Bronchial epithelial cell (primary cell): Measurements from ENCODE around the gene EPHB2. TPM values are rescaled to one million over a fixed set of nuclear protein-coding genes. Genes with fewer than 3 reads are reported as not detected.

ENCODE experiments used
- DNase-seq: peaks from one replicate; pipeline ENCODE4 v3.0.0-alpha.2; 2010; ENCODE audit warnings: low read depth
- FAIRE-seq: peaks from 2 replicates; lab custom pipeline; 2011; peaks lifted over from hg19 to GRCh38; lab: Jason Lieb, UNC
- H3K27me3 ChIP-seq: 2 replicates; pipeline ENCODE4 v1.5.1; 2011; ENCODE audit warnings: low read length; ENCODE audit not compliant: control insufficient read depth, insufficient read depth
- H3K36me3 ChIP-seq: 2 replicates; pipeline ENCODE4 v1.5.1; 2011; ENCODE audit warnings: low read length; ENCODE audit not compliant: control insufficient read depth, insufficient read depth
- H3K4me3 ChIP-seq: 2 replicates; pipeline ENCODE4 v1.5.1; 2011; ENCODE audit warnings: mild to moderate bottlenecking, low read depth, low read length, control low read depth
- total RNA-seq: library from RNA; depleted of rRNA; stranded (reverse); fragments of >200 nt; gene quantifications from 2 replicates; pipeline ENCODE4 v1.2.1, GENCODE V29; 2014
- TF ChIP-seq, protein P1 (sequence below): IDR thresholded peaks from 2 replicates; pipeline ENCODE4 v1.5.1; 2011; ENCODE audit warnings: mild to moderate bottlenecking, moderate library complexity, low read length, control low read depth, inconsistent platforms; ENCODE audit not compliant: insufficient read depth, severe bottlenecking

The EPHB2 gene
- total RNA-seq, 1 donor from 2014 or later = 10.0 TPM

DNA sequence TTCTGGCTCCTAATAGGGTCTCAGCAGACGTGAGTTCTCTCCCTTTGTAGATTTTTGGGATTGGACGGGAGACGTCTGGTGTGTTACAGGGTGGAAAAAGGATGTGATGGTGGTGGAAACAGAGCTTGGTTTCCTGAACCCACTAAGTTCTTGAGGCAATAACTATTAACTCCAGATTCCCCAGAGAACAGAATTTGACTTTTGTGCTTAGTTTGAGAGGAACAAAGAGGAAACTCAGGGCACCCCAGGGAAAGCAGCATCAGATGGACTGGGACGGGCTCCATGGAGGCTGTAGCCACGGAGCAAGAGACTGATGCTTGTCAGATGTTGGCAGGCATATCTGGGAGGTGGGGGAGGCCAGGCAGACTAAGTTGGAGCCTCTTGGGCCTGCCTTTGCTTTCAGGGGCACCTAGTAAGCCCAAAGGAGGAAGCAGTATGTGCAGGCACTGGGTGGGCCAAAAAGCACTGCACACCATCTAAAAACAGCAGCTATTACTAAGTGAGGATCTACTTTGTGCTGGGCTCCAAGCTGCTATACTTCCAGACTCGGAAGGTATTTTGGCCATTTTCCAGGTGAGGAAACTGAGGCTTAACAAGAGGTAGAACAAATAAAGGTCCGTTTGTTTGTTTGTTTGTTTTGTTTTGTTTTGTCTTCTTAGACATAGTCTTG is 66.9 kb downstream of the EPHB2 start:
- DNase-seq (no peak), FAIRE-seq (peak; percentile 28)
- TF ChIP-seq, protein P1, sequence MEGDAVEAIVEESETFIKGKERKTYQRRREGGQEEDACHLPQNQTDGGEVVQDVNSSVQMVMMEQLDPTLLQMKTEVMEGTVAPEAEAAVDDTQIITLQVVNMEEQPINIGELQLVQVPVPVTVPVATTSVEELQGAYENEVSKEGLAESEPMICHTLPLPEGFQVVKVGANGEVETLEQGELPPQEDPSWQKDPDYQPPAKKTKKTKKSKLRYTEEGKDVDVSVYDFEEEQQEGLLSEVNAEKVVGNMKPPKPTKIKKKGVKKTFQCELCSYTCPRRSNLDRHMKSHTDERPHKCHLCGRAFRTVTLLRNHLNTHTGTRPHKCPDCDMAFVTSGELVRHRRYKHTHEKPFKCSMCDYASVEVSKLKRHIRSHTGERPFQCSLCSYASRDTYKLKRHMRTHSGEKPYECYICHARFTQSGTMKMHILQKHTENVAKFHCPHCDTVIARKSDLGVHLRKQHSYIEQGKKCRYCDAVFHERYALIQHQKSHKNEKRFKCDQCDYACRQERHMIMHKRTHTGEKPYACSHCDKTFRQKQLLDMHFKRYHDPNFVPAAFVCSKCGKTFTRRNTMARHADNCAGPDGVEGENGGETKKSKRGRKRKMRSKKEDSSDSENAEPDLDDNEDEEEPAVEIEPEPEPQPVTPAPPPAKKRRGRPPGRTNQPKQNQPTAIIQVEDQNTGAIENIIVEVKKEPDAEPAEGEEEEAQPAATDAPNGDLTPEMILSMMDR = no peak
- H3K27me3 ChIP-seq = no peaks in the 10 kb centered on the region
- H3K36me3 ChIP-seq = no peaks in the 10 kb centered on the region
- no peak overlapping the region for H3K4me3 ChIP-seq

DNA sequence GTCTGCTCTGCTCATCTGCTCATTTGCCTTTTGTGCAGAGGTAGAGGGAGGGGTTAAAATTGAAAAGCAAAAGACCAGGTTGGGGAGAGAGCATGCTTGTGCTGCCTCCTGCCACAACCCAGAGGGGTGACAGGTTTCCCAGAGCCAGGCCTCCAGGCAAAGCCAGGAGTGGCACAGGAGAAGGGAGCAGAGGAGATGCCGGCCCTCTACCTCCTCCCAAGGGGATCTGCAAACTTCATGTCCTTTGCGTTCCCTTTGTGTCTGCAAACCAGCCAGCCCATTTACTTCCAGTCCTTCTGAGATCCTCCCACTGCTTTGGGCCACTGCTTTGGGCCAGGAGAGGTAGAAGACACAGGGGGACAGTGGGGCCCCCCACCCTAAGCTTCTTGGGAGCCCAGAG is 67.8 kb downstream of the EPHB2 start:
- no peak overlapping the region for H3K4me3 ChIP-seq
- TF ChIP-seq, protein P1 = no peak
- no peak for FAIRE-seq
- H3K36me3 ChIP-seq = no peaks in the 10 kb centered on the region
- H3K27me3 ChIP-seq = no peaks in the 10 kb centered on the region
- no peak for DNase-seq

DNA sequence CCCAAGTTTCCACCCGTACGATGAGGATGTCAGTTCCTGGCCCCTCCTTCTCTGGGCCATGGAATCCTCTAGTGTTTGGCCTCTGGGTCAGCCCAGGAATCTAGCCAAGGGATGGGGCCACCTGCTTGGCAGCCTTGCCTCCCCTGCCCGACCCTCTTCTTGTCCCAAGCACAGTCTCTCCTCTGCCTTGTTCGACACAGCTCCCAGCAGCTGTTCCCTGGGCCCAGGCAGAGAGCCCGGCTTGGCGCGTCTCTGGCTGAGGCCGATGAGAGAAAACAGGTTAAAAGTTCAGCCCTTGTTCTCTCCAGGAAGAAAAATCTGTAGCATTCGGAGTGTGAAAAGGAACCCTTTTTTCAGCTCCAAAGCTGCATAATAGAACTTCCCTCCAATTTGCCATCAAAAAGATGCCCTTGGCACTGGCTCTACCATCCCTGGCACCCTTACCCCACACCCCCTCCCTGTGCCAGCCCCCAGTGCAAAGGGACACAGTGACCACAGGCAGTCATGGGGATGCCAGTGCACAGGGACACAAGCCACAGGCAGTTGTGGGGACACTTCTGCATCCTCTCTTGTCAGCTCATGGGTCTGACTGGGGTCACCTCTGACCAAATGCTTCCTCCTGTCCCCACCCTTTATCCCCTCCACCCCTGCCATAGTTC is 68.4 kb downstream of the EPHB2 start:
- TF ChIP-seq, protein P1 = no peak
- no peaks in the 10 kb centered on the region for H3K27me3 ChIP-seq
- FAIRE-seq = no peak

DNA sequence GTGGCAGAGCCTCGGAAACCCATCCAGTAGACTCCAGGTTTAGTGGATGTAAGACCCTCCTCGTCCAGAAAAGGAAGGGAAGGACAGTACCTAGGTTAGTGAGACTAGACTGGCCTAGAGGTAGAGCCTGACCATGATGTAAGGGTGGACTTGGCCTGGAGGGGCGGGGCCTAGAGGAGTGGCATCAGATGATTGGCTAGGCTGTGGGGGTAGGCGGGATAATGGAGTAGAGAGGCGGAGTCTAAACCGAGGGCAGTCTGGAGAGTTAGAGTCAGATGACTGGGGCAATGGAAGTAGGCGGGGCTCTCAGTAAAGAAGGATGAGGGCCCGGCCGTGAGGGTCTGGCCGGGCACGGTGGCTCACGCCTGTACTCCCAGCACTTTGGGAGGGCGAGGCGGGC is 70.1 kb downstream of the EPHB2 start:
- DNase-seq (peak; percentile 15), FAIRE-seq (no peak)
- no peak overlapping the region for H3K4me3 ChIP-seq
- H3K27me3 ChIP-seq = no peaks in the 10 kb centered on the region
- TF ChIP-seq, protein P1 = no peak
- H3K36me3 ChIP-seq = peaks cover 5% of the 10 kb centered on the region

More for the DNA sequence above, 68.4 kb downstream of the EPHB2 start:
- Histone ChIP-seq H3K4me3 (no peak overlapping the region), H3K36me3 (no peaks in the 10 kb centered on the region)
- no peak for DNase-seq

DNA sequence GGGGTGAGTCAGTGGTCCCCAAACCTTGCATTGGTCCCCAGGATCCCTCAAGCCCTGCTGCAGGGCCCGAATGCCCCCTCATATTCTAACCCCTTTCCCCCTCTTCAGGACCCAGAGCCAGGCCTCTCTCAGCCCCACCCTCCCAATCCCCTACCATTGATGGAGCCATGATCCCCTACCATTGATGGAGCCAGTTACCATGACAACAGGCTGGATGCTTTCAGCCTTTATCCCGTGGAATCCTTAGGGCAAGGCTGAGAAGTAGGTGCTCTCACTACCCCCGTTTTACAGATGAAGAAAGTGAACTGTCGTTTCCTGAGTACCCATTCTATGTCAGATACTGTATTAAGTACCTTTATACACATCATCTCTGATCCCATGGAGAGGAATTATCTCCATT is 70.8 kb downstream of the EPHB2 start:
- Histone ChIP-seq H3K4me3 (no peak overlapping the region), H3K27me3 (no peaks in the 10 kb centered on the region), H3K36me3 (peaks cover 5% of the 10 kb centered on the region)
- FAIRE-seq (no peak), DNase-seq (no peak)
- TF ChIP-seq, protein P1 = no peak
